ENCODE measurements around the gene LANCL2. TPM values are rescaled to one million over a fixed set of nuclear protein-coding genes. Genes with fewer than 3 reads are reported as not detected.

LANCL2 gene
- total and polyA plus RNA-seq, 8 donors = 9.5 to 24.9 (median 20.8) TPM

GRCh38 chr7:55343002-55343781 is 21.9 kb upstream of the LANCL2 start:
- no peak for ATAC-seq
- peaks cover 0 to 22% of the 10 kb centered on the region in 2 donors for H3K9me3 ChIP-seq
- H3K27me3 ChIP-seq = peaks cover 5 to 18% of the 10 kb centered on the region in 2 donors
- no peak for TF ChIP-seq CTCF (IDR thresholded peaks at IDR 0.05)
- H3K36me3 ChIP-seq = no peaks in the 10 kb centered on the region
- no peak overlapping the region for H3K4me3 ChIP-seq
- no peak overlapping the region for H3K27ac ChIP-seq
- DNase-seq = no peak
- intact Hi-C loops (cut with DNase I) = no loop called here
- H3K4me1 ChIP-seq = no peaks in the 10 kb centered on the region

- H3K36me3 ChIP-seq = no peaks in the 10 kb centered on the region
- intact Hi-C loops (cut with DNase I) = no loop called here
- H3K4me3 ChIP-seq = no peak overlapping the region
- no peak for TF ChIP-seq CTCF (IDR thresholded peaks at IDR 0.05)
- no peaks in the 10 kb centered on the region for H3K4me1 ChIP-seq
- no peak for DNase-seq
- H3K27me3 ChIP-seq = peaks cover 5 to 18% of the 10 kb centered on the region in 2 donors
- no peak for ATAC-seq
- H3K9me3 ChIP-seq = peaks cover 0 to 22% of the 10 kb centered on the region in 2 donors
- H3K27ac ChIP-seq = no peak overlapping the region
Observed at GRCh38 chr7:55343860-55344606, 21.1 kb upstream of the LANCL2 start.

GRCh38 chr7:55344840-55345239 is 20.3 kb upstream of the LANCL2 start:
- H3K4me3 ChIP-seq = no peak overlapping the region
- H3K36me3 ChIP-seq = no peaks in the 10 kb centered on the region
- intact Hi-C loops (cut with DNase I) = no loop called here
- ATAC-seq = no peak
- no peak for DNase-seq
- H3K9me3 ChIP-seq = peaks cover 0 to 22% of the 10 kb centered on the region in 2 donors
- H3K27ac ChIP-seq = no peak overlapping the region
- H3K4me1 ChIP-seq = no peaks in the 10 kb centered on the region
- no peak for TF ChIP-seq CTCF (IDR thresholded peaks at IDR 0.05)
- H3K27me3 ChIP-seq = peaks cover 5 to 18% of the 10 kb centered on the region in 2 donors

GRCh38 chr7:55345292-55345691 is 19.8 kb upstream of the LANCL2 start:
- no peaks in the 10 kb centered on the region for H3K4me1 ChIP-seq
- no peaks in the 10 kb centered on the region for H3K36me3 ChIP-seq
- DNase-seq (no peak), ATAC-seq (no peak)
- H3K27ac ChIP-seq = no peak overlapping the region
- intact Hi-C loops (cut with DNase I) = no loop called here
- TF ChIP-seq CTCF (IDR thresholded peaks at IDR 0.05) = no peak
- H3K9me3 ChIP-seq = peaks cover 0 to 22% of the 10 kb centered on the region in 2 donors
- H3K4me3 ChIP-seq = no peak overlapping the region
- H3K27me3 ChIP-seq = peaks cover 5 to 18% of the 10 kb centered on the region in 2 donors

- intact Hi-C loops (cut with DNase I) = no loop called here
- Histone ChIP-seq H3K27me3 (peaks cover 5 to 24% of the 10 kb centered on the region in 2 donors), H3K36me3 (no peaks in the 10 kb centered on the region), H3K4me3 (no peak overlapping the region), H3K4me1 (no peaks in the 10 kb centered on the region), H3K27ac (no peak overlapping the region), H3K9me3 (peaks cover 0 to 13% of the 10 kb centered on the region in 2 donors)
- DNase-seq = no peak
- TF ChIP-seq CTCF (IDR thresholded peaks at IDR 0.05) = no peak
- no peak for ATAC-seq
Observed at GRCh38 chr7:55348502-55348901, 16.6 kb upstream of the LANCL2 start.
